ENCODE results near the gene SH3RF1. TPM values are rescaled to one million over a fixed set of nuclear protein-coding genes. Genes with fewer than 3 reads are reported as not detected.

SH3RF1 gene
- total and polyA plus RNA-seq, 2 of the 8 experiments (the other 6 are each of a cell fraction or from before 2014, with no cell fraction given), result 6.9 to 15.1 TPM

DNA sequence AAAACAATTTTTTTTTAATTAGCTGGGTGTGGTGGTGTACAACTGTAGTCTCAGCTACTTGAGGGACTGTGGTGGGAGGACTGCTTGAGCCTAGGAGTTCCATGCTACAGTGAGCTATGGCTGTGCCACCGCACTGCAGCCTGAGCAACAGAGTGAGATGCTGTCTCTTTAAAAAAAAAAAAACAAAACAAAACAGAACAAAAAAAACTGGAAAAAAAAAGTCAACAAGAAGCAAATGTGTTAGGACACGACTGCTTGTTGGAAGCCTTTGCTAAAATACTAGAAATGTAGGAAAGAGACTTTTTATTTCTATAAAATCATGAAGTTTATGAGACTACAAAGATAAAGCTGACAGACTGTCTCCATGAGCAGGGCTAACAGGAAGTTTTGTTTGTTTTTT lies 87.2 kb downstream of the SH3RF1 start:
- H4K8ac ChIP-seq (ENCODE audit: extremely low read depth, insufficient read depth, low read length), result no peak overlapping the region
- H3K79me2 ChIP-seq (ENCODE audit: control insufficient read depth in 1 of 2, insufficient read depth in 2 of 2, low read length in 2 of 2), result no peaks in the 10 kb centered on the region
- no peak overlapping the region for H2AFZ ChIP-seq (ENCODE audit: low read length)
- H3K27ac ChIP-seq (ENCODE audit: low read depth, low read length), result no peak overlapping the region
- H3K4ac ChIP-seq (replicated peaks; ENCODE audit: insufficient read length, low read depth, low read length), result no peak overlapping the region
- no peak overlapping the region for H3K18ac ChIP-seq (ENCODE audit: extremely low read depth, low read length)
- no peak overlapping the region for H2BK20ac ChIP-seq (ENCODE audit: low read length)
- H3K4me2 ChIP-seq (ENCODE audit: insufficient read depth in 1 of 2, low read depth in 2 of 2, low read length in 2 of 2), result no peak overlapping the region
- H4K20me1 ChIP-seq (replicated peaks in 1 of 2; ENCODE audit: control insufficient read depth in 1 of 2, insufficient read depth in 2 of 2, low read length in 2 of 2), result no peaks in the 10 kb centered on the region
- peaks cover 4% of the 10 kb centered on the region for H3K79me1 ChIP-seq (ENCODE audit: low read depth, low read length)
- FAIRE-seq, result no peak
- no peak for DNase-seq (ENCODE audit: low read depth in 1 of 2, low spot score in 2 of 2)
- H3K4me1 ChIP-seq (replicated peaks in 1 of 4; ENCODE audit: control insufficient read depth in 3 of 4, insufficient read depth in 4 of 4, low read length in 3 of 4), result peaks cover 0 to 9% (median 2%) of the 10 kb centered on the region in 4 experiments; a peak in 2 of 7 replicates
- H3K27me3 ChIP-seq (replicated peaks in 1 of 4; ENCODE audit: control insufficient read depth in 3 of 4, extremely low read depth in 1 of 4, insufficient read depth in 3 of 4, low read length in 3 of 4), result no peaks in the 10 kb centered on the region
- H2BK15ac ChIP-seq (ENCODE audit: low read length), result no peak overlapping the region
- H2BK120ac ChIP-seq (replicated peaks; ENCODE audit: low read depth, low read length), result no peak overlapping the region
- H4K91ac ChIP-seq (replicated peaks; ENCODE audit: insufficient read length, low read length), result no peak overlapping the region
- H3K36me3 ChIP-seq (ENCODE audit: control insufficient read depth in 2 of 4, insufficient read depth in 4 of 4, low read length in 3 of 4), result no peaks in the 10 kb centered on the region
- no peak overlapping the region for H4K5ac ChIP-seq (ENCODE audit: insufficient read length, low read depth, low read length)
- no peak overlapping the region for H3K56ac ChIP-seq (replicated peaks; ENCODE audit: insufficient read length, low read depth, low read length)
- no peak overlapping the region for H2BK12ac ChIP-seq (ENCODE audit: low read depth, low read length)
- no peak overlapping the region for H3K23ac ChIP-seq (ENCODE audit: insufficient read length)
- H3K9me3 ChIP-seq (ENCODE audit: insufficient read depth in 2 of 2, low read depth in 1 of 2, low read length in 1 of 2), result no peaks in the 10 kb centered on the region
- H3K23me2 ChIP-seq (ENCODE audit: low read depth, low read length), result no peaks in the 10 kb centered on the region
- WGBS, 2 experiments (ENCODE audit: extremely low coverage in 1 of 2, insufficient coverage in 1 of 2, insufficient read length in 1 of 2, insufficient replicate concordance in 2 of 2, low coverage in 1 of 2, low lambda C conversion rate in 2 of 2, missing lambda C conversion rate in 1 of 2), result 86% methylated on average over 2 of the region's 2 CpGs; no CpG with 5 or more reads in 1 of the 2 experiments
- CTCF ChIA-PET (ENCODE audit: partially characterized antibody), result interaction anchor here (0.6 to 0.7 kb wide), 2 partner anchors 86 to 303 kb away, joined by 3 read pairs; no protein-coding TSS in a partner anchor
- H3K14ac ChIP-seq (ENCODE audit: insufficient read length), result no peak overlapping the region
- H2AK5ac ChIP-seq (ENCODE audit: low read depth, low read length), result no peak overlapping the region
- H3K9ac ChIP-seq (replicated peaks in 1 of 4; ENCODE audit: extremely low read depth in 1 of 4, low read depth in 3 of 4, low read length in 3 of 4), result no peak overlapping the region
- POLR2A ChIA-PET (ENCODE audit: partially characterized antibody), result no interaction called here
- H2BK5ac ChIP-seq (ENCODE audit: low read depth, low read length), result no peak overlapping the region
- H3K4me3 ChIP-seq (ENCODE audit: extremely low read depth in 1 of 4, insufficient read depth in 2 of 4, low read depth in 3 of 4, low read length in 4 of 4), result no peak overlapping the region
- TF ChIP-seq TEAD4 (IDR thresholded peaks at IDR 0.05; ENCODE audit: low read depth, low read length) (no peak), PHF8 (conservative IDR thresholded peaks at IDR 0.05; ENCODE audit: low read depth, low read length) (no peak), CHD2 (IDR thresholded peaks at IDR 0.05; ENCODE audit: low read length) (no peak), SP1 (IDR thresholded peaks at IDR 0.05; ENCODE audit: low read depth, low read length) (no peak)
